Measurements from ENCODE around the gene PAK6.

Gene PAK6

DNA sequence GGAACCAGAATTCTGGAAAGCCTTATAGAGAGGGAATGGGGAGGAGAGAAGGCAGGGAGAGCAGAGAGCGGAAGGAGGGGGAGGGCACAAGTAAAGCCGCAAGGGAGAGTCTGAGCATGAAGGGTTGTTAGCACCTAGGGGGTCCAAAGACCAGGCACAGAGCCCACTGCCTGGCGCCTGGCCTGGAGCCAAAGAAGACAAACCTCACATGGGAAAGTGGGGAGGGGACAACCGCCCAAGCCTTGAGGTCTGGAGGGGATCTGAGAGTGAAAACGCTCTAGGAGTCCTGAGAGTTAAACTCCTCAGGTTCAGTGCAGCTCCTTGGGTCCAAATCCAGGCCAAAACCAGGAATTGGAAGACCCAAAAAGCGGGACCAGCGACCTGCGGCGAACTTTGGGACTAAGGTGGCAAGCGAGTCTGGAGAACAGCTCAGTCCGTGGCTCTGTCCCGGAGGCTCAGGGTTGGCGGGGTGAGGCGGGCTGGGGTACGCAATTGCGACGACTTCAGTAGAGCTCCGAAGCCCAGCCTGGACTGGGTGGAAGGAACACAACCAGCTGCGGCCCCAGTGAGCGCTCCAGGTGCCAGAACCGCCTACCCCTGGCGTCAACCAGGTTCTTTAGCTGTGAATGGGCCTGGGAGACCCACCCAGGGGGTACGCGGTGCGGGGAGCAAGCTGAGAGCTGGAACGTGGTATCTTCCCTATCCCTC, 83.8 kb downstream of the PAK6 start:
- no peaks in the 10 kb centered on the region for H3K27me3 ChIP-seq (ENCODE audit: insufficient read depth, low read length)
- no peaks in the 10 kb centered on the region for H3F3A ChIP-seq (ENCODE audit: insufficient read depth, low read length)
- H4K20me1 ChIP-seq (ENCODE audit: insufficient read depth, low read length) = no peaks in the 10 kb centered on the region
- no peak overlapping the region for H2AFZ ChIP-seq (ENCODE audit: low read length)
- no peaks in the 10 kb centered on the region for H3K9me2 ChIP-seq (ENCODE audit: low read depth, low read length)
- no peaks in the 10 kb centered on the region for H3K36me3 ChIP-seq (ENCODE audit: insufficient read depth, low read length)
- H3K9me3 ChIP-seq (ENCODE audit: low read length) = no peaks in the 10 kb centered on the region
- TF ChIP-seq EZH2 (IDR thresholded peaks at IDR 0.05; ENCODE audit: borderline replicate concordance, low read length) = no peak
- TF ChIP-seq, protein P1, sequence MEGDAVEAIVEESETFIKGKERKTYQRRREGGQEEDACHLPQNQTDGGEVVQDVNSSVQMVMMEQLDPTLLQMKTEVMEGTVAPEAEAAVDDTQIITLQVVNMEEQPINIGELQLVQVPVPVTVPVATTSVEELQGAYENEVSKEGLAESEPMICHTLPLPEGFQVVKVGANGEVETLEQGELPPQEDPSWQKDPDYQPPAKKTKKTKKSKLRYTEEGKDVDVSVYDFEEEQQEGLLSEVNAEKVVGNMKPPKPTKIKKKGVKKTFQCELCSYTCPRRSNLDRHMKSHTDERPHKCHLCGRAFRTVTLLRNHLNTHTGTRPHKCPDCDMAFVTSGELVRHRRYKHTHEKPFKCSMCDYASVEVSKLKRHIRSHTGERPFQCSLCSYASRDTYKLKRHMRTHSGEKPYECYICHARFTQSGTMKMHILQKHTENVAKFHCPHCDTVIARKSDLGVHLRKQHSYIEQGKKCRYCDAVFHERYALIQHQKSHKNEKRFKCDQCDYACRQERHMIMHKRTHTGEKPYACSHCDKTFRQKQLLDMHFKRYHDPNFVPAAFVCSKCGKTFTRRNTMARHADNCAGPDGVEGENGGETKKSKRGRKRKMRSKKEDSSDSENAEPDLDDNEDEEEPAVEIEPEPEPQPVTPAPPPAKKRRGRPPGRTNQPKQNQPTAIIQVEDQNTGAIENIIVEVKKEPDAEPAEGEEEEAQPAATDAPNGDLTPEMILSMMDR (IDR thresholded peaks at IDR 0.05; ENCODE audit: low read length) = no peak
- no peak overlapping the region; the same call in 1 of the 2 replicates for H3K9ac ChIP-seq (ENCODE audit: low read length)
- H3K79me2 ChIP-seq (ENCODE audit: insufficient read depth, low read length) = no peaks in the 10 kb centered on the region
- peak overlapping the region; percentile 52 for H3K4me3 ChIP-seq (ENCODE audit: low read depth, low read length, poor library complexity, severe bottlenecking)
- peaks cover 8% of the 10 kb centered on the region for H3K4me1 ChIP-seq (ENCODE audit: insufficient read depth, low read length, severe bottlenecking)
- H3K27ac ChIP-seq (ENCODE audit: low read depth, low read length, poor library complexity, severe bottlenecking) = no peak overlapping the region
- peak overlapping the region; percentile 66 for H3K4me2 ChIP-seq (ENCODE audit: low read length)

DNA sequence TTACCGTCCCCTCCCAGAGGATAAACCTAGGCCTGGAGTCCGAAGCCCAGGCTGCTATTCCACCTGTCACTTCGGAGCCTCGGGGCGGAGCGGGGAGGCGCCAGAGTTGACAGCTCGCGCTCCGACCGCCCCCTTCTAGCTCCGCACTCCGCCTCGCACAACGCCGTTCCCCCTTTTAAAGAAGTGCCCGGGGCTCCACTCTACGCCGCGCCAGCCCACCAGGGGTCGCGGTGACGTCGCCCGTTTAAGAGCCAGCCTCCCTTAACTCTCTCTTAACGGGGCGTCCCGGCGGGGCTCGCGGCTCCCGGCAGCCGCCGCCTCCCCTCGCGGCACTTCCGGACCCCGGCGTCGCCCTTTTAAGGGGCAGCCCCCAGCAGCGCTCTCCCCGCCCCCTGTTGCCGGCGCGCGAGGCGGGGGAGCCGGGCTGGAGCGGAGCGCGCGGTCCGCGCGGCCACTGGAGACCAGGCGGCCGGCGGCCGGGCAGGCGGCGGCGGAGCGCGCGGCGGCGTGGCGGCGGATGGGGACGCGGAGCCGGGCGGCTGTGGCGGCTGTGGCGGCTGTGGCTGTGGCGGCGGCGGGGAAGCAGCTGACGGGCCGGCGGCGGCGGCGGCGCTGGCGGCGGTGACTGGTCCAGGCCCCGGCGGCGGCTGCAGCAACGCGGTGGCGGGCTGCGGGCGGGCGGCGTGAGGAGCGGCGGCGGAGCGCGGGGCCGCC, 84.5 kb downstream of the PAK6 start, which contains the start of gene INAFM2:
INAFM2 (plus strand) TSS at position 454 of the 714 bp plus-strand sequence. CDS start 364 bp downstream, outside the sequence.
- no peaks in the 10 kb centered on the region for H3K9me2 ChIP-seq (ENCODE audit: low read depth, low read length)

More for the DNA sequence above, 84.5 kb downstream of the PAK6 start, which contains the start of gene INAFM2:
- Histone ChIP-seq H3K9ac (ENCODE audit: low read length) (peak within 1 kb of the TSS; percentile 30; the same call in 1 of the 2 replicates), H3K9me3 (ENCODE audit: low read length) (no peaks in the 10 kb centered on the region), H3K4me3 (ENCODE audit: low read depth, low read length, poor library complexity, severe bottlenecking) (peak within 1 kb of the TSS; percentile 62), H3K36me3 (ENCODE audit: insufficient read depth, low read length) (no peaks in the 10 kb centered on the region), H2AFZ (ENCODE audit: low read length) (no peak within 1 kb of the TSS), H3K27me3 (ENCODE audit: insufficient read depth, low read length) (no peaks in the 10 kb centered on the region), H3K4me1 (ENCODE audit: insufficient read depth, low read length, severe bottlenecking) (peaks cover 8% of the 10 kb centered on the region), H3K79me2 (ENCODE audit: insufficient read depth, low read length) (no peaks in the 10 kb centered on the region), H3F3A (ENCODE audit: insufficient read depth, low read length) (no peaks in the 10 kb centered on the region), H4K20me1 (ENCODE audit: insufficient read depth, low read length) (no peaks in the 10 kb centered on the region), H3K27ac (ENCODE audit: low read depth, low read length, poor library complexity, severe bottlenecking) (no peak within 1 kb of the TSS), H3K4me2 (ENCODE audit: low read length) (peak within 1 kb of the TSS; percentile 66)
- TF ChIP-seq, protein P1 (IDR thresholded peaks at IDR 0.05; ENCODE audit: low read length) = peak; percentile 34
- TF ChIP-seq EZH2 (IDR thresholded peaks at IDR 0.05; ENCODE audit: borderline replicate concordance, low read length) = no peak

Measured in OCI-LY1 (cell line).